K562 (cell line): ENCODE results near the gene SH3TC2. TPM values are rescaled to one million over a fixed set of nuclear protein-coding genes. Genes with fewer than 3 reads are reported as not detected.

Experiments
- RERE ChIP-seq: sonication (generic); formaldehyde crosslinking; IDR thresholded peaks from 2 replicates; pipeline ENCODE4 v1.8.0; 2023; ENCODE audit warnings: missing genetic modification reagents, mild to moderate bottlenecking, borderline replicate concordance
- ZNF184 ChIP-seq: sonication (generic); formaldehyde crosslinking; IDR thresholded peaks from 2 replicates; pipeline ENCODE4 v1.5.0; 2020; ENCODE audit warnings: missing genetic modification reagents
- polyA plus RNA-seq, 8 experiments: library from polyadenylated mRNA; depleted of rRNA in 4 of 8; stranded (reverse) in 5 of 8; unstranded in 3 of 8; fragments of >200 nt; fragmentation: Nextera tagmentation in 2 of 8; fragmentation: Illumina TruSeq in 1 of 8; extraction: Ambion mirVana in 2 of 8; extraction: Trizol in 1 of 8; gene quantifications; 2 replicates each; pipeline versions ENCODE4 v1.2.1 to v1.2.3, GENCODE V29; 2011 to 2014; ENCODE audit warnings: inconsistent platforms in 1 of 8, missing spikeins in 1 of 8
- total RNA-seq, 7 experiments: library from RNA; depleted of rRNA in 6 of 7; stranded (reverse); fragments of >200 nt in 6 of 7; fragmentation: Illumina TruSeq in 2 of 7; extraction: Trizol in 2 of 7; gene quantifications; 2 replicates each; pipeline versions ENCODE4 v1.2.1 to v1.2.3, GENCODE V29; 2011 to 2021; ENCODE audit warnings: low replicate concordance in 1 of 7
- TF ChIP-seq, protein P1 (sequence below): fragments of 450-650 bp; conservative IDR thresholded peaks from 2 replicates; pipeline ENCODE4 v1.6.1; 2016; ENCODE audit warnings: missing genetic modification characterization, low read depth, mild to moderate bottlenecking, control low read depth, missing compliant biosample characterization

Gene SH3TC2
- total and polyA plus RNA-seq, 9 of the 15 experiments (the other 6 are each of a cell fraction or from before 2014, with no cell fraction given), result 0.03 to 0.80 (median 0.55) TPM; not detected in 1

DNA sequence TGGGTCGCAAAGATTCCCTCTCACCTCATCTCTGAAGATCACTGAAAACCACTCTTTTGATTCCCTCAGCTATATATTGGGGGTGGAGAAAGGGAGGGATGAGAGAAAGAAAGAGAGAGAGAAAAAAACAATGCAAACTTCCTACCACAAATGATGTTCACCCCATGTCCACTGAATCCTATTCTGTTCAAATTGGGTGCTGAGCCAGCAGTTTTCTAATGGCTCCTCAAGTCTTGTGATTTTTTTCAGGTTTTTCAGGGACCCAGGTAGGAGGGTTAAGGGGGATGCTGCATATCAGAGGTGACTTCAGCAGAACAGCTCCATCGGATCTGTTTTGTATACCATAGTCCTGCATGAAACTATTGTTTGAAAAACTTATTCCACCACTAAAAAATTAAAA lies 95.9 kb downstream of the SH3TC2 start (continued):
- no peak for TF ChIP-seq RERE
- no peak for TF ChIP-seq ZNF184
- TF ChIP-seq, protein P1, sequence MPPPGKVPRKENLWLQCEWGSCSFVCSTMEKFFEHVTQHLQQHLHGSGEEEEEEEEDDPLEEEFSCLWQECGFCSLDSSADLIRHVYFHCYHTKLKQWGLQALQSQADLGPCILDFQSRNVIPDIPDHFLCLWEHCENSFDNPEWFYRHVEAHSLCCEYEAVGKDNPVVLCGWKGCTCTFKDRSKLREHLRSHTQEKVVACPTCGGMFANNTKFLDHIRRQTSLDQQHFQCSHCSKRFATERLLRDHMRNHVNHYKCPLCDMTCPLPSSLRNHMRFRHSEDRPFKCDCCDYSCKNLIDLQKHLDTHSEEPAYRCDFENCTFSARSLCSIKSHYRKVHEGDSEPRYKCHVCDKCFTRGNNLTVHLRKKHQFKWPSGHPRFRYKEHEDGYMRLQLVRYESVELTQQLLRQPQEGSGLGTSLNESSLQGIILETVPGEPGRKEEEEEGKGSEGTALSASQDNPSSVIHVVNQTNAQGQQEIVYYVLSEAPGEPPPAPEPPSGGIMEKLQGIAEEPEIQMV (tag), result no peak
